Left cardiac atrium (tissue), 4 donors: Measurements from ENCODE around the gene PTGR2. TPM values are rescaled to one million over a fixed set of nuclear protein-coding genes. Genes with fewer than 3 reads are reported as not detected.
"Not testable (repeated sequence)": the region's sequence is repeated elsewhere in the genome, so short reads cannot be mapped to it uniquely, and the experiment has no call there.

Experiments
- ATAC-seq, 2 donors: fragments of 200-7000 bp; cut with Tn5 transposase; one replicate each; pipeline ENCODE4 v1.9.1; 2020; ENCODE audit warnings: mild to moderate bottlenecking in 2 of 2, moderate library complexity in 2 of 2
- DNase-seq: peaks from one replicate; pipeline ENCODE4 v3.0.0-alpha.2; 2020
- intact Hi-C, 2 donors: fragments of 100-400 bp; cut with DNase I; formaldehyde crosslinking; loops; one replicate each; pipeline versions ENCODE4 v1.14.1 to v1.15.1; 2022 to 2023
- long read RNA-seq: library from polyadenylated mRNA; unstranded; transcript quantifications from one replicate; pipeline ENCODE4 v2.0.0, GENCODE V29; 2021
- total RNA-seq, 2 donors: library from RNA; stranded (reverse); fragmentation: NEBNext Ultra II Directional; extraction: Animal tissue kit (Norgen Biotek cat#: 25700); gene quantifications; one replicate each; pipeline ENCODE4 v1.2.1, GENCODE V29; 2021
- donor health status: DM: no; HTN: yes; CAD: no.
- donor health status: DM: no; HTN: yes; CAD: no; lungs with severe emphysema.
- donor health status: DM: yes; HTN: yes; CAD: no.
- donor health status: Dilated cardiomyopathy.

The PTGR2 gene
- 10 to 100 TPM; 26.9 to 31.6 TPM for total RNA-seq
- long read RNA-seq, transcript PTGR2-205 (10 exons, 3,851 nt) = major isoform, 19 of 55 reads
- long read RNA-seq, transcript PTGR2-204 (10 exons, 2,543 nt) = minor isoform, 16 of 55 reads
- long read RNA-seq, transcript PTGR2-201 (10 exons, 2,559 nt) = minor isoform, 7 of 55 reads
- long read RNA-seq, partial matches to known transcripts = 4 of 55 reads
- long read RNA-seq, other reads (novel, unspliced or antisense) = 9 of 55 reads

DNA sequence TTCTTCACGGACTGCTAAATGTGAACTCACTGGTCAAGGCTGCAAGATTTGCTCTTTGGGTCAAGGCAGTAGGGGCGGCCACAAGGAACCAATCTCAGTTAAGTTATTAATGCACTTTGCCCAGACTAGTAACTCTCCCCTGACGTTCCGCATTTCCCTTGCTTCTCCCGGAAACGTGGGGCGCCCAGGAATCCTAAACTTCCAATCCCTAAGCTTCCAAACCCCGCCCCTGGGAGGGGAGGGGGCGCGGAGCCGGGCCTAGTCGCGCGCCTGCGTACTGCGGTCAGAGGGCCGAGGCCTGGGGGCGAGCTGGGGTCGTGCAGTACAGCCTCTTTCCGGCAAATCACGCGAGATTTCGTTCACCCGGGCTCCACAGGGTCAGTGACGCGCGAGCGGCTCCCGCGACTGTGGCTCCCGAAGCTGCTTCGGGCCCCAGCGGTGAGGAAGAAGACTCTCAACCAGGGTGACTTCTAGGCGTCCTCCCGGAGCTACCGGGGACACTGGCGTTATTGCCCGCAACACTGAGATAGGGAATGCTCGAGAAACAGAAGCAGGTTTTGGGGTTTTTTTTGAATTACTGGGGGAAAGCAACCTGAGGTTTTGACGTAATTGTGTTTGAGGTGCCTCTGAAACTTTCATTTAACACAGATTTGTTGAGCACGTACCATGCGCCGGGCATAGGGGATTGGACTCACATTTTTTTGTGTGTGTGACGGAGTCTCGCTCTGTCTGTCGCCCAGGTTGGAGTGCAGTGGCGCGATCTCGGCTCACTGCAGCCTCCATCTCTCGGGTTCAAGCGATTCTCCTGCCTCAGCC lies at the start of gene PTGR2:
Gene PTGR2, plus strand, starts transcription at position 265 of the 816 bp plus-strand sequence. CDS start 7,032 bp downstream, outside the sequence.
- intact Hi-C loops = no loop called here
- ATAC-seq = peak; percentile 98 to 99

DNA sequence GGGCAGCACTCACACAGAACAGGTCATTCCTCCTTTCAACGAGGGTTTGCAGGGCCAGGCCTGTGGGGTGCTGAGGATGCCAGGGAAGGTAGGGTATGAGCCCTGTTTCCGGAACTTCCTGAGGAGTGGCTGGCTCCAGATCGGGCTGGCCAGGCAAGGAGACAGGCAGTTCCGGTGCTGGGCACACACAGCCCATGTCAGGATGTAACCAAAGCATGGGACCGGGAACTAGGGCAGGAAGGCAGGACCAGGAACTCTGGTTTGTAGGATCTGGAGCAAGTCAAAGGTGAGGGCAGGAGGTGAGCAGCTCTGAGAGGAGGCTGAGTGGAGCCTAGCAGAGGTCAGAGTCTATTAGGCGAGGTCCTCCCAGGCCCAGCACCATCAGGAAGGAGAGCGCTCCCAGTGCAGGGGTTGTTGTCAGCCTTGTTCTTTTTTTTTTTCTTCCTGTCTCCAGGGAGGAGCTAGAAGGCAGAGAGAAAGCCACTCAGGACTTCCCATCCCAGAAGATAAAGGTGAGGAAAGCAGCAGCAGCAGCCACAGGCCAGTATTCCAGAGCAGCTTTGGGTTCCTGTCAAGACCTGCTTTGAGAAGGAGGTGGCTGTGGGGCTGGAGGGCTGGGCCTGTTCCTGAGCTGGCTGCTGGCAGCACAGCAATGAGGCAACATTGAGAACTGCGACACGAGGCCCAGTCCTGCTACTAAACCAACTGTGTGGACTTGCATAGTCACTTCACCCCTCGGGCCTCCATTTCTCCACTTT lies 49.0 kb upstream of the PTGR2 start:
- peak in 1 of 2 donors; percentile 30 for ATAC-seq
- no peak for DNase-seq
- intact Hi-C loops = no loop called here

More for the DNA sequence above, at the start of gene PTGR2:
- DNase-seq = peak; percentile 98

GRCh38 chr14:73804636-73805035 lies 47.0 kb upstream of the PTGR2 start:
- intact Hi-C loops = no loop called here
- no peak for DNase-seq
- no peak for ATAC-seq

DNA sequence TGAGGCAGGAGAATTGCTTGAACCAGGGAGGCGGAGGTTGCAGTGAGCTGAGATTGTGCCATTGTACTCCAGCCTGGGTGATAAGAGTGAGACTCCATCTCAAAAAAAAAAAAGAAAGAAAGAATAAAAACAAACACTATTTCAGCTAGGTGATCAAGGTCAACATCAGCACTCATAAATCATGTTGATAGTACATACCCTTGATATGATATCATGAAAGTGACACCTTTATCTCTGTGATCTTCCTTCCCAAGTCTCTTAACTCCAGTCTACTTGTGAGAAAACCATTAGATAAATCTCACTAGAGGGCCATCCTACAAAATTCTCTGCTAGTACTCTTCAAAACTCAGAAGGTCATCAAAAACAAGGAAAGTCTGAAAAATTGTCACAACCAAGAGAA lies 44.2 kb upstream of the PTGR2 start:
- no peak for DNase-seq
- no peak for ATAC-seq
- intact Hi-C loops = no loop called here

DNA sequence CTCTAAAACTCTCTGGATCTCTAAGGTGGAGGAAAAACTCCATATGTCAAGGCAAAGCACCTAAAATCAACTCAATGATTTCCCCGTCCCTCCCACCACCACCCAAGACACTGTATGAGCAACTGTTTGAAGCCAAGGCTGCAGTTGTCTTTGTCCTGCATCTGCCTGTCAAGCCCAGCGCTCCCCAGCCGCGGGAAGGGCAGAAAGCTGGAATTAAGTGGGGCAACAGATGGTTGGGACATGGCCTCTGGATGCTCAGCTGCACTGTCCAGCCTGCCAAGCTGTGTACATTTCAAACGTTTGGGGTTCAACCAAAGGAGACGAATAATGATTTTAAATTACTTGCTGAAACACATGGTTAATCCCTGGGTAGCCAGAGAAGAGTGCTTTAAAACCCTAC lies 42.2 kb upstream of the PTGR2 start:
- ATAC-seq (no peak), DNase-seq (no peak)
- intact Hi-C loops = no loop called here

DNA sequence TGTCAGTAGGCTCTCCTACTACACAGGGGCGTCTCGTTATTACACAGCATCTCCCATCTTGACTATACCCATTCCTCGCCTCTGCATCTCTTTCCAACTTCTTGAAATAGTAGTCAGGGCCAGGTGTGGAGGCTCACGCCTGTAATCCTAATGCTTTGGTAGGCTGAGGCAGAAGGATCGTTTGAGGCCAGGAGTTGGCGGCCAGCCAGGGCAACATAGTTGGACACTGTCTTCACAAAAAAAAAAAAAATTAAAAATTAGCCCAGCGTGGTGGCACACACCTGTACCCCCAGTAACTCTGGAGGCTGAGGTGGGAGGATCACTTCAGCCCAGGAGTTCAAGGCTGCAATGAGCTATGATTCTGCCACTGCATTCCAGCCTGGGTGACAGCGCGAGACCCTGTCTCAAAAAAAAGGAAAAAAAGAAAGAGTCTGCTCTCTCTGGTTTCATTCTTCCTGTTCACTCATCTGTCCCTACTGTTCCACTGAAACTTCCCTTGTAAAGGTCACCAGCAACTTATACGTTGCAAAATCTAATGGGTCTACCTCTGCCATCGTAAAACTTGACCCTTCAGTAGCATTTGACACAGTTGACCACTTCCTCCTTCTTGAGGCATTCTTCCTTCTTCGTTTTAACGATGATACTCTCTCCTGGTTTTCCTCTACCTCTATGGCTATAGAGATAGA lies 41.0 kb upstream of the PTGR2 start:
- DNase-seq (no peak), ATAC-seq (no peak)
- intact Hi-C loops = no loop called here

GRCh38 chr14:73811164-73811503 lies 40.5 kb upstream of the PTGR2 start:
- no peak for ATAC-seq
- intact Hi-C loops = no loop called here
- no peak for DNase-seq

DNA sequence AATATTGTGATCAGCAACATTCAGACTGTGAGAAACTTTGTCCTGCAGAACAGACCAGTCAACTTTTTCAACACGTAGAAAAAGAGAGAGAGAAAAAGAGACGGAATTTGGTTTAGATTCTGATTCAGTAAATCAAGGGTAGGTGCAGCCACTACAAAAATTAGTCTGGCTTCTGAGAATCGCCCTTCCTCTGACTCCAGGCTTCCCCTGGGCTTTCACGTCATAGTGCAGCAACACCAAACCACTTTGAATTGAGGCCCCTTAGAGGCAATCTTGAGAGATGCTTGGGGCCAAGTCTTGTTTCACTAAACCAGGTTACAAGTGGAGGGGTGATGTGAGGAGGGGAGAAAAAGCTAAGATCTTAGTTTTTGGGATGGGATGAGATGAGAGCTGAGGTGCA lies 37.5 kb upstream of the PTGR2 start:
- no peak for DNase-seq
- intact Hi-C loops = no loop called here

GRCh38 chr14:73815849-73816248 lies 35.8 kb upstream of the PTGR2 start:
- no peak for DNase-seq
- intact Hi-C loops = no loop called here
- no peak for ATAC-seq

More for the DNA sequence above, 37.5 kb upstream of the PTGR2 start:
- ATAC-seq = peak in 1 of 2 donors; percentile 59

GRCh38 chr14:73816393-73816816 lies 35.2 kb upstream of the PTGR2 start:
- no peak for DNase-seq
- peak in 1 of 2 donors; percentile 11 for ATAC-seq
- intact Hi-C loops = no loop called here

- DNase-seq (no peak), ATAC-seq (no peak)
- intact Hi-C loops = no loop called here
Measured at GRCh38 chr14:73817020-73817655, 34.5 kb upstream of the PTGR2 start.

GRCh38 chr14:73818821-73819220 lies 32.8 kb upstream of the PTGR2 start:
- ATAC-seq = peak in 1 of 2 donors; percentile 51
- intact Hi-C loops = no loop called here
- peak; percentile 54 for DNase-seq

DNA sequence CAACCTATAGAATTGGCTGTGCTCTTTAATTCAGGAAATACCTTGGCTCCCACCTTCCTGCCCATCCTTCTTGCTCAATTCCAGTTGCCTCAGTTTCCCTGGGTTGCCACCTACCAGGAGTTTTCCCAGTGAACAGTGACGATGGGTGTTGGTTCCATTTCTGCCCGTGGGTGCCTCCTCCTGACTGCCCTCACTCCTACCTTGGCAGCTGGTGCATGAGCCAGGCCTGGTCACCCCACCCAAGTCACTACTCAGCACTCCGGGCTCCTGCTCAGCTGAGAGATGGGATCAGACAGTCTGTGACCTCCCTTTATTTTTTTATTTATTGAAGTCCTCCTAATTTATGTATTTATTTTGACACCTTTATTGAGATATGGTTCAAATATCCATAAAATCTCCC lies 31.0 kb upstream of the PTGR2 start:
- no peak for DNase-seq
- intact Hi-C loops = no loop called here
- no peak for ATAC-seq

DNA sequence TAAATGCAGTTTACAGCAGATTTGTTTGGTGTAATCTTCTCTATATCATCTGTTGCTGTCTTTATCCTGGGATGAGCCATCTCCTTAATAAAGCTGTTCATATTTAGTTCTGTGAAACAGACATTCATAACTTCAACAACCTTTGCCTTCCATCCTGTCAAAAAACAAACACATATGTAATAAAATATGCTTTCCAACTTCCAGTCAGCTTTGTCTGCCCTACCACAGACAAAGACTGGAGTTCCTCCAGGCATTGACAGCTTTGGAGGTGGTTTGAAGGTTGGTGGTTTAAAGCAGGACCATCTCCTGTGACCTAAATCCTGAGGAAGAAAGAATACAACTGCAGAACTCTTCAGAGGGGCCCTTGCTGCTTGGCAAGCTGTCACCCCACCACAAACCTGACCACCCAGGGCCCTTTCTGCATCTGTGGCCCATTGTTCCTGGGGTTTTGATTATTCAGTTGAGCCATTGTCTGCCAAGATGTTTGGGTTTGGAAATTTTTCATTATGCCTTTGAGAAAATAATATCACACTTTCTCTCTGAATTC lies 28.2 kb upstream of the PTGR2 start:
- intact Hi-C loops = no loop called here
- DNase-seq = no peak
- no peak for ATAC-seq

DNA sequence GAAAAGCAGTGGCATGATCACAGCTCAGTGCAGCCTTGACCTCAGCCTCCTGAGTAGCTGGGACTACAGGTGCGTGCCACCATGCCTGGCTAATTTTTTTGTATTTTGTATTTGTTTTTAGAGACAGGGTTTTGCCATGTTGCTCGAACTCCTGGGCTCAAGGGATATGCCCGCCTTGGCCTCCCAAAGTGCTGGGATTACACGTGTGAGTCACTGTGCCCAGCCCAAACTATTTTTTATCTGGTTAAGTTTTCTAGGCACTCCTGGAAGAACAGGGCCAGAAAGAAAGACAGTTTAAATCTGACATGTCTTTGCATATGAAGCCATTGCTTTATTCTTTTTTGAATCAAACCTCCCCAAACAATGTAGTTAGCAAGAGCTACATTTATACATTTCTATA lies 27.5 kb upstream of the PTGR2 start:
- DNase-seq (no peak), ATAC-seq (peak in 1 of 2 donors; percentile 29)
- intact Hi-C loops = no loop called here

DNA sequence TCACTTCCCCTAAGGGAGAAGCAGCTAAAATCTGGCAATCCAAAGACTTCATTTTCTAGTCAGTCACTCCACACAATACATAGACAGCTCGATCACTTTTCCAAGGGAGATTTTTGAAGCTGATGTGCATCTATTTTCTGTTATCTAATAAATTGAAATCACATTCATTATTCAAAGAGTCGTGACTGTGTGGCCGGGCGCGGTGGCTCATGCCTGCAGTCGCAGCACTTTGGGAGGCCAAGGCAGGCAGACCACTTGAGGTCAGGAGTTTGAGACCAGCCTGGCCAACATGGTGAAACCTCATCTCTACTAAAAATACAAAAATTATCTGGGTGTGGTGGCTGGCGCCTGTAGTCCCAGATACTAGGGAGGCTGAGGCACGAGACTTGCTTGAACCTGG lies 27.1 kb upstream of the PTGR2 start:
- ATAC-seq (no peak), DNase-seq (no peak)
- intact Hi-C loops = no loop called here

GRCh38 chr14:73825551-73826188 lies 26.0 kb upstream of the PTGR2 start:
- ATAC-seq (peak; percentile 95 to 97), DNase-seq (peak; percentile 95)
- intact Hi-C loops = loop anchor here (1.0 to 5.0 kb wide), 3 partner anchors 38 to 98 kb away; no protein-coding TSS in a partner anchor

GRCh38 chr14:73827190-73827589 lies 24.4 kb upstream of the PTGR2 start:
- intact Hi-C loops = loop anchor here (5.0 kb wide), 2 partner anchors 40 to 100 kb away; no protein-coding TSS in a partner anchor
- ATAC-seq, DNase-seq: not testable (repeated sequence)
